MM.1S (cell line): Measurements from ENCODE around the gene PMIS2.

Experiments used
- DNase-seq: peaks from one replicate; pipeline ENCODE4 v3.0.0-alpha.2; 2015
- H2AFZ ChIP-seq: fragments of 300-600 bp; sonication (generic); 2 replicates; pipeline ENCODE4 v1.6.0; 2016; ENCODE audit warnings: antibody characterized with exemption, low read length
- H3F3A ChIP-seq: fragments of 300-600 bp; sonication (generic); 2 replicates; pipeline ENCODE4 v1.6.1; 2016; ENCODE audit warnings: mild to moderate bottlenecking, antibody characterized with exemption, low read length, moderate library complexity, mixed read lengths; ENCODE audit not compliant: insufficient read depth
- H3K27ac ChIP-seq: fragments of 300-600 bp; sonication (generic); 2 replicates; pipeline ENCODE4 v1.5.1; 2016; ENCODE audit warnings: mild to moderate bottlenecking, low read length
- H3K27me3 ChIP-seq: fragments of 300-600 bp; sonication (generic); replicated peaks from 2 replicates; pipeline ENCODE4 v1.6.0; 2016; ENCODE audit warnings: low read length; ENCODE audit not compliant: insufficient read depth
- H3K36me3 ChIP-seq: fragments of 300-600 bp; sonication (generic); replicated peaks from 2 replicates; pipeline ENCODE4 v1.6.1; 2016; ENCODE audit warnings: mild to moderate bottlenecking, low read length, mixed read lengths; ENCODE audit not compliant: insufficient read depth
- H3K4me1 ChIP-seq: fragments of 300-600 bp; sonication (generic); 2 replicates; pipeline ENCODE4 v1.6.1; 2016; ENCODE audit warnings: low read length, mixed read lengths
- H3K4me2 ChIP-seq: fragments of 300-600 bp; sonication (generic); 2 replicates; pipeline ENCODE4 v1.6.0; 2016; ENCODE audit warnings: low read depth, low read length
- H3K4me3 ChIP-seq: fragments of 300-600 bp; sonication (generic); 2 replicates; pipeline ENCODE4 v1.5.1; 2016; ENCODE audit warnings: low read length, mixed read lengths
- H3K79me2 ChIP-seq: fragments of 300-600 bp; sonication (generic); 2 replicates; pipeline ENCODE4 v1.6.1; 2016; ENCODE audit warnings: mixed run types, low read length, mixed read lengths
- H3K9ac ChIP-seq: fragments of 300-600 bp; sonication (generic); 2 replicates; pipeline ENCODE4 v1.6.1; 2016; ENCODE audit warnings: low read length, mixed read lengths
- H3K9me2 ChIP-seq: fragments of 300-600 bp; sonication (generic); replicated peaks from 2 replicates; pipeline ENCODE4 v1.6.1; 2016; ENCODE audit warnings: mild to moderate bottlenecking, low read length, mixed read lengths; ENCODE audit not compliant: insufficient read depth
- H3K9me3 ChIP-seq: fragments of 300-600 bp; sonication (generic); replicated peaks from 2 replicates; pipeline ENCODE4 v1.6.1; 2016; ENCODE audit warnings: mild to moderate bottlenecking, low read length, mixed read lengths; ENCODE audit not compliant: insufficient read depth
- H4K20me1 ChIP-seq: fragments of 300-600 bp; sonication (generic); 2 replicates; pipeline ENCODE4 v1.6.1; 2016; ENCODE audit warnings: mild to moderate bottlenecking, low read length, moderate library complexity, mixed read lengths; ENCODE audit not compliant: insufficient read depth
- EZH2 ChIP-seq: fragments of 300-600 bp; sonication (generic); optimal IDR thresholded peaks from 2 replicates; pipeline ENCODE3; 2017; ENCODE audit warnings: low read depth, mild to moderate bottlenecking, antibody characterized with exemption, low read length, mixed read lengths
- EZH2phosphoT487 ChIP-seq: fragments of 300-600 bp; sonication (generic); IDR thresholded peaks from 2 replicates; pipeline ENCODE4 v1.6.1; 2018; ENCODE audit warnings: antibody characterized with exemption, low read length
- TF ChIP-seq, protein P1 (sequence below): fragments of 300-600 bp; sonication (generic); IDR thresholded peaks from 2 replicates; pipeline ENCODE4 v1.5.1; 2016; ENCODE audit warnings: antibody characterized with exemption, low read length, mixed read lengths

The PMIS2 gene

DNA sequence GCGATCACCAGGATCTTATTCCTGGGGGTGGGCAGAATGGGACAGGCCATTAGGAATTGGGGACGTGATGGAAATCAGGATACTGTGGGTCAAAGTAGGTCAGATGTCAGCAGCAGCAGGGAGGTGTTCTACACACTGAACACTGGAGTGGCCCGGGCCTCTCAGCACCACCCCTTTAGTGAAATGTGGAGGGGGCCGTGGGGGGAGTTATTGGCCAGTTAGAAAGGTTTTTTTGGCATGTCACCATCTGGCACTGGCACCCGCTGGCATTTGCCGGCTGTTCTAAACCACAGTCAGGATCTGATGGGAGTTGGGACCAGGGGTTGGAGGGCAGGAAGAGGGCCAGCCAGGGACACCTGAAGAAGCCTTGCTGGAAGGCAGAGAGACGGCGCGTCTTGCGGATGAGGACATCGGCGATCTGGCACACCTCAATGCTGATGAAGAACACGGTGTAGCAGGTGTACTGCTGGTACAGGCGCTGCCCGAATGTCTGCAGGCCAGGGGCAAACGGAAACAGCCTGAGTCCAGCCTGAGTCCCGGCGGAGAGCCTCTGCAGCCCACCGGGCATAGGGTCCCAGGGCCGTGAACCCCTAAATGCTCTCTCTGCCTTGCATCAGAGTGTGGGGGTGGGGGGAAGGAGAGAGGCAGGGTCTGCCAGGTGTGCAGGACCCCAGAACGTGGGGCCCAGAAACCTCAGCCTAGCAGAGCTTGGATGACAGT, 34.7 kb upstream of the PMIS2 start:
- H3K4me2 ChIP-seq: no peak overlapping the region
- H3K79me2 ChIP-seq: peaks cover 8% of the 10 kb centered on the region
- peaks cover 6% of the 10 kb centered on the region; the same call in 1 of the 2 replicates for H3K4me1 ChIP-seq
- no peaks in the 10 kb centered on the region for H3K9me2 ChIP-seq
- H3F3A ChIP-seq: no peaks in the 10 kb centered on the region
- TF ChIP-seq EZH2 (no peak), EZH2phosphoT487 (no peak)
- TF ChIP-seq, protein P1, sequence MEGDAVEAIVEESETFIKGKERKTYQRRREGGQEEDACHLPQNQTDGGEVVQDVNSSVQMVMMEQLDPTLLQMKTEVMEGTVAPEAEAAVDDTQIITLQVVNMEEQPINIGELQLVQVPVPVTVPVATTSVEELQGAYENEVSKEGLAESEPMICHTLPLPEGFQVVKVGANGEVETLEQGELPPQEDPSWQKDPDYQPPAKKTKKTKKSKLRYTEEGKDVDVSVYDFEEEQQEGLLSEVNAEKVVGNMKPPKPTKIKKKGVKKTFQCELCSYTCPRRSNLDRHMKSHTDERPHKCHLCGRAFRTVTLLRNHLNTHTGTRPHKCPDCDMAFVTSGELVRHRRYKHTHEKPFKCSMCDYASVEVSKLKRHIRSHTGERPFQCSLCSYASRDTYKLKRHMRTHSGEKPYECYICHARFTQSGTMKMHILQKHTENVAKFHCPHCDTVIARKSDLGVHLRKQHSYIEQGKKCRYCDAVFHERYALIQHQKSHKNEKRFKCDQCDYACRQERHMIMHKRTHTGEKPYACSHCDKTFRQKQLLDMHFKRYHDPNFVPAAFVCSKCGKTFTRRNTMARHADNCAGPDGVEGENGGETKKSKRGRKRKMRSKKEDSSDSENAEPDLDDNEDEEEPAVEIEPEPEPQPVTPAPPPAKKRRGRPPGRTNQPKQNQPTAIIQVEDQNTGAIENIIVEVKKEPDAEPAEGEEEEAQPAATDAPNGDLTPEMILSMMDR: no peak
- H3K4me3 ChIP-seq: no peak overlapping the region
- H3K36me3 ChIP-seq: no peaks in the 10 kb centered on the region
- peaks cover 36% of the 10 kb centered on the region for H3K27me3 ChIP-seq
- H2AFZ ChIP-seq: no peak overlapping the region
- no peak overlapping the region for H3K27ac ChIP-seq
- no peak for DNase-seq
- no peaks in the 10 kb centered on the region for H4K20me1 ChIP-seq
- H3K9me3 ChIP-seq: no peaks in the 10 kb centered on the region
- H3K9ac ChIP-seq: no peak overlapping the region

DNA sequence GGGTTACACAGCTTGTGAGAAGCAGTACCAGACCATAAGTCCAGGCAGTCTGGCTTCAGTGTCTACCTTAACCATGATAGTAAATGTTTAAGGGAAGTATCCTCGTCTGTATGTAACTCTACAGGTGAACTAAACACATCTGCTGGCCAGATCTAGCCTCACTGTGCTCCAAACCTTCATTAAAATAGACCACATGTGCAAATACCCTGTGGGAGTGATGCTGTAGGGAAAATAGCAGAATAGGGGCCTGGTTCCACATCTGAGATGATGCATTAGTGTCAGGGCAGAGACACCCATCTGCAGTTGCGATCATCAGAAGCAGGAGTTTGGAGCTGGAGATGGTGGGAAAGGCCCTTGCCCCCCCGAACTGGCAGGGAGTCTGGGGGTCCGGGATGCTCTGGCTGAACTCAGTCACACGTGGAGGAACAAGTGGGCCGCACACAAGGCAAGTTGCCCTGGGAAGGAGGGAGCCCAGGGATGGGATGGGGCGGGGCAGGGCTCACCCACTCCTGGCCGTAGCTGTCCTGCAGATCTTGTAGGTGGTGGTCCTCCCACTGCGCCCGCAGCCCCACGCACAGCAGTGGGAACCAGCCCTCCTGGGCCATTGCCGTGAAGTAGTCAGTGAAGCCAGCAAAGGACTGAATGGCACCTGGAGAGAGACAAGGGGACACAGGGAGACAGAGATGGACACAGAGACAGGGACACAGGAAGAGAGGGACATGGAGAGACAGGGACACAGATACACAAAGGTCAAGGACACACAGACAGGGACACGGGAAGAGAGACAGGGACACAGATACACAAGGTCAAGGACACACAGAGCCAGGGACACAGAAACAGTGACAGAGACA, 33.2 kb upstream of the PMIS2 start:
- no peaks in the 10 kb centered on the region for H3K9me3 ChIP-seq
- no peaks in the 10 kb centered on the region for H3K4me1 ChIP-seq
- H3K9me2 ChIP-seq: no peaks in the 10 kb centered on the region
- H3K4me3 ChIP-seq: no peak overlapping the region
- H3K27ac ChIP-seq: no peak overlapping the region
- no peak overlapping the region for H3K9ac ChIP-seq
- H3K27me3 ChIP-seq: peaks cover 49% of the 10 kb centered on the region
- H3K36me3 ChIP-seq: no peaks in the 10 kb centered on the region
- H4K20me1 ChIP-seq: no peaks in the 10 kb centered on the region
- H3F3A ChIP-seq: no peaks in the 10 kb centered on the region
- H3K4me2 ChIP-seq: no peak overlapping the region
- no peak for DNase-seq
- no peaks in the 10 kb centered on the region for H3K79me2 ChIP-seq
- TF ChIP-seq EZH2: no peak
- TF ChIP-seq, protein P1: no peak
- TF ChIP-seq EZH2phosphoT487: no peak
- no peak overlapping the region for H2AFZ ChIP-seq

DNA sequence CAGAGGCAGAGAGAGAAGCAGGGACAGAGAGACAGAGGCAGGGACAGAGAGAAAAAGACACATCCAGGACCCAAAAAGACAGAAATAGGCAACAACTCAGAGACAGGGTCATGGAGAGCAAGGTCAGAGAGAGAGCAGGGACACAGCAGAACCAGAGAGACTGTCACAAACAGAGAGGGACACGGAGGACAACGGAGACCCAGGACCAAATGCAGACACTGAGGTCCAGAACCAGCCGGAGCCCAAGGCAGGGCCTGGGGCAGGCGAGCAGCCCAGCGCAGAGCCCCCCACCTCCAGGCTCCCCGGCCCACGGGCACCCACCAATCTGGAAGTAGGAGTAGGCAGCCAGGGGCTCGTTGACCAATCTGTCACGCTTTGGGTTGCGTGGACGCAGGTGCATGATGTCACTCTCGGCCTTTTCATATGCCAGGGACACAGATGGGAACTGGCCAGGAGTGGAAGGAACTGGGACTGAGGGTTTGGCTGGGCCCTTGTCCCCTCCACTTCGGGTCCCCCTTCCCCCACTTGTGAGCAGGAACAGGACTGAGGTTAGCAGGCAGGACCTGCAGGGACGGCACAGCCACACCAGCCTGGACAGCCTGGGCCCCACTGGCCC, 32.5 kb upstream of the PMIS2 start:
- Histone ChIP-seq H3F3A (no peaks in the 10 kb centered on the region), H3K9me2 (no peaks in the 10 kb centered on the region), H3K4me1 (no peaks in the 10 kb centered on the region), H3K36me3 (no peaks in the 10 kb centered on the region), H3K27me3 (peaks cover 50% of the 10 kb centered on the region), H3K27ac (no peak overlapping the region), H3K9me3 (no peaks in the 10 kb centered on the region), H2AFZ (no peak overlapping the region), H4K20me1 (no peaks in the 10 kb centered on the region), H3K4me2 (no peak overlapping the region), H3K79me2 (no peaks in the 10 kb centered on the region), H3K9ac (no peak overlapping the region), H3K4me3 (no peak overlapping the region)
- DNase-seq: no peak
- TF ChIP-seq, protein P1: no peak
- TF ChIP-seq EZH2phosphoT487 (no peak), EZH2 (no peak)
